ENCODE data around the gene TMEM100. TPM values are rescaled to one million over a fixed set of nuclear protein-coding genes. Genes with fewer than 3 reads are reported as not detected.

Gene TMEM100
- total RNA-seq, result 0.23 TPM in 1 of 2 replicates, not detected in the other

GRCh38 chr17:55722742-55723487 is at the start of gene TMEM100:
TMEM100 (minus strand) TSS chr17:55722864; CDS start chr17:55721070, 1,794 bp downstream.

GRCh38 chr17:55750750-55751657 is 28.3 kb upstream of the TMEM100 start, which contains the start of gene PCTP:
PCTP (plus strand) TSS chr17:55751051; CDS start chr17:55751104, 53 bp downstream.

Other genes starting within 250 kb of the TMEM100 start
- not detected in 2 replicates for gene SMIM36, start 211.4 kb downstream of the TMEM100 start, total RNA-seq
- gene PCTP, start 28.2 kb upstream of the TMEM100 start, total RNA-seq, result 12.4 and 13.7 TPM in 2 replicates

All from smooth muscle cell of the umbilical artery (primary cell).